HG03139 (cell line): ENCODE measurements around the gene GPR39.
"Not testable (repeated sequence)": the region's sequence is repeated elsewhere in the genome, so short reads cannot be mapped to it uniquely, and the experiment has no call there.

Experiments
- ATAC-seq: cut with Tn5 transposase; IDR thresholded peaks from one replicate; pipeline ENCODE4 v1.9.1; 2021; ENCODE audit not compliant: unreplicated experiment

GPR39 gene

GRCh38 chr2:132488491-132488890 is 71.9 kb downstream of the GPR39 start:
- ATAC-seq, result no peak

- no peak for ATAC-seq
These were observed 72.5 kb downstream of the GPR39 start for GRCh38 chr2:132489150-132489549.

- no peak for ATAC-seq
These were observed 79.3 kb downstream of the GPR39 start for GRCh38 chr2:132495881-132496280.

- ATAC-seq, result no peak
These were observed 80.0 kb downstream of the GPR39 start for GRCh38 chr2:132496555-132496954.

- no peak for ATAC-seq
These were observed 81.0 kb downstream of the GPR39 start for GRCh38 chr2:132497591-132497990.

GRCh38 chr2:132503701-132504100 is 87.1 kb downstream of the GPR39 start:
- no peak for ATAC-seq

GRCh38 chr2:132515010-132515409 is 98.4 kb downstream of the GPR39 start:
- ATAC-seq, result no peak

GRCh38 chr2:132517386-132517785 is 100.8 kb downstream of the GPR39 start:
- no peak for ATAC-seq

- no peak for ATAC-seq
These were observed 101.7 kb downstream of the GPR39 start for GRCh38 chr2:132518302-132518701.

GRCh38 chr2:132519566-132519965 is 103.0 kb downstream of the GPR39 start:
- no peak for ATAC-seq

GRCh38 chr2:132521341-132521740 is 104.7 kb downstream of the GPR39 start:
- no peak for ATAC-seq

GRCh38 chr2:132522901-132523300 is 106.3 kb downstream of the GPR39 start:
- no peak for ATAC-seq

- not testable (repeated sequence) for ATAC-seq
These were observed 120.5 kb downstream of the GPR39 start for GRCh38 chr2:132537061-132537460.

GRCh38 chr2:132538331-132538855 is 121.8 kb downstream of the GPR39 start:
- ATAC-seq, result no peak

- no peak for ATAC-seq
These were observed 123.6 kb downstream of the GPR39 start for GRCh38 chr2:132540166-132540565.

GRCh38 chr2:132542953-132543569 is 126.5 kb downstream of the GPR39 start:
- ATAC-seq, result no peak

- no peak for ATAC-seq
These were observed 127.5 kb downstream of the GPR39 start for GRCh38 chr2:132544006-132544630.

- no peak for ATAC-seq
These were observed 130.6 kb downstream of the GPR39 start for GRCh38 chr2:132547090-132547687.

GRCh38 chr2:132549935-132550670 is 133.5 kb downstream of the GPR39 start:
- ATAC-seq, result no peak

GRCh38 chr2:132550946-132551345 is 134.3 kb downstream of the GPR39 start:
- ATAC-seq, result no peak

- no peak for ATAC-seq
These were observed 141.1 kb downstream of the GPR39 start for GRCh38 chr2:132557694-132558093.

GRCh38 chr2:132559326-132559725 is 142.7 kb downstream of the GPR39 start:
- ATAC-seq, result no peak
